HEK293 (cell line): Measurements from ENCODE around the gene TM9SF1.

Experiments used
- OVOL3 ChIP-seq: fragments of 450-650 bp; formaldehyde crosslinking; IDR thresholded peaks from 2 replicates; pipeline ENCODE4 v1.5.1; 2016; ENCODE audit warnings: missing biosample characterization, missing genetic modification characterization
- PRDM6 ChIP-seq: fragments of 450-650 bp; formaldehyde crosslinking; IDR thresholded peaks from 2 replicates; pipeline ENCODE4 v1.5.1; 2017; ENCODE audit warnings: missing biosample characterization, missing genetic modification characterization
- SP2 ChIP-seq: fragments of 450-650 bp; formaldehyde crosslinking; IDR thresholded peaks from 2 replicates; pipeline ENCODE4 v1.5.1; 2016; ENCODE audit warnings: missing biosample characterization, missing genetic modification characterization
- SP7 ChIP-seq: fragments of 450-650 bp; formaldehyde crosslinking; IDR thresholded peaks from 2 replicates; pipeline ENCODE4 v1.5.1; 2016; ENCODE audit warnings: missing biosample characterization, missing genetic modification characterization
- ZBTB17 ChIP-seq: fragments of 450-650 bp; formaldehyde crosslinking; IDR thresholded peaks from 2 replicates; pipeline ENCODE4 v1.5.1; 2016; ENCODE audit warnings: missing biosample characterization, missing genetic modification characterization
- ZFP41 ChIP-seq: fragments of 450-650 bp; formaldehyde crosslinking; IDR thresholded peaks from 2 replicates; pipeline ENCODE4 v1.5.1; 2016; ENCODE audit warnings: missing biosample characterization, missing genetic modification characterization, borderline replicate concordance
- ZNF112 ChIP-seq: fragments of 450-650 bp; formaldehyde crosslinking; IDR thresholded peaks from 2 replicates; pipeline ENCODE4 v1.5.0; 2017; ENCODE audit warnings: missing biosample characterization, missing genetic modification characterization
- ZNF16 ChIP-seq: fragments of 450-650 bp; formaldehyde crosslinking; IDR thresholded peaks from 2 replicates; pipeline ENCODE4 v1.5.1; 2016; ENCODE audit warnings: low read depth, missing biosample characterization, missing genetic modification characterization
- ZNF221 ChIP-seq: fragments of 450-650 bp; formaldehyde crosslinking; IDR thresholded peaks from 2 replicates; pipeline ENCODE4 v1.5.1; 2017; ENCODE audit warnings: missing biosample characterization, missing genetic modification characterization, borderline replicate concordance
- ZNF24 ChIP-seq: fragments of 450-650 bp; formaldehyde crosslinking; IDR thresholded peaks from 2 replicates; pipeline ENCODE4 v1.5.1; 2016; ENCODE audit warnings: missing biosample characterization, missing genetic modification characterization
- ZNF248 ChIP-seq: fragments of 450-650 bp; formaldehyde crosslinking; IDR thresholded peaks from 2 replicates; pipeline ENCODE4 v1.5.1; 2017; ENCODE audit warnings: missing biosample characterization, missing genetic modification characterization
- ZNF518A ChIP-seq: fragments of 450-650 bp; formaldehyde crosslinking; conservative IDR thresholded peaks from 2 replicates; pipeline ENCODE4 v1.5.1; 2016; ENCODE audit warnings: low read depth, missing biosample characterization, missing genetic modification characterization
- ZNF521 ChIP-seq: fragments of 450-650 bp; formaldehyde crosslinking; IDR thresholded peaks from 2 replicates; pipeline ENCODE4 v1.5.1; 2017; ENCODE audit warnings: missing biosample characterization, mild to moderate bottlenecking, missing genetic modification characterization
- ZNF548 ChIP-seq: fragments of 450-650 bp; formaldehyde crosslinking; IDR thresholded peaks from 2 replicates; pipeline ENCODE4 v1.5.1; 2016; ENCODE audit warnings: missing biosample characterization, missing genetic modification characterization
- ZNF600 ChIP-seq: fragments of 450-650 bp; formaldehyde crosslinking; IDR thresholded peaks from 2 replicates; pipeline ENCODE4 v1.5.1; 2016; ENCODE audit warnings: missing biosample characterization, missing genetic modification characterization
- ZNF654 ChIP-seq: fragments of 450-650 bp; formaldehyde crosslinking; IDR thresholded peaks from 2 replicates; pipeline ENCODE4 v1.5.1; 2016; ENCODE audit warnings: low read depth, missing biosample characterization, missing genetic modification characterization
- ZSCAN30 ChIP-seq: fragments of 450-650 bp; IDR thresholded peaks from 2 replicates; pipeline ENCODE4 v1.5.1; 2018; ENCODE audit warnings: missing biosample characterization, mild to moderate bottlenecking, missing genetic modification characterization, moderate library complexity
- TF ChIP-seq, protein P1 (sequence below): fragments of 450-650 bp; formaldehyde crosslinking; IDR thresholded peaks from 2 replicates; pipeline ENCODE4 v1.5.1; 2016; ENCODE audit warnings: missing biosample characterization, missing genetic modification characterization
- TF ChIP-seq, protein P2 (sequence below): fragments of 450-650 bp; formaldehyde crosslinking; optimal IDR thresholded peaks from 2 replicates; pipeline ENCODE3; 2016; ENCODE audit warnings: missing biosample characterization, mild to moderate bottlenecking, missing genetic modification characterization
- TF ChIP-seq, protein P3 (sequence below): fragments of 450-650 bp; formaldehyde crosslinking; IDR thresholded peaks from 2 replicates; pipeline ENCODE4 v1.5.1; 2017; ENCODE audit warnings: missing biosample characterization, missing genetic modification characterization
- TF ChIP-seq, protein P4 (sequence below): fragments of 450-650 bp; formaldehyde crosslinking; IDR thresholded peaks from 2 replicates; pipeline ENCODE4 v1.5.1; 2017; ENCODE audit warnings: missing biosample characterization, missing genetic modification characterization
- TF ChIP-seq, protein P5 (sequence below): fragments of 450-650 bp; formaldehyde crosslinking; IDR thresholded peaks from 2 replicates; pipeline ENCODE4 v1.5.1; 2016; ENCODE audit warnings: missing biosample characterization, missing genetic modification characterization

The TM9SF1 gene

GRCh38 chr14:24141097-24141880 lies 54.0 kb downstream of the TM9SF1 start, which contains the start of gene EMC9 (continued):
- TF ChIP-seq ZNF600 (peak; percentile 84), ZNF16 (tag by site-specific recombination) (no peak), SP2 (peak; percentile 94), ZSCAN30 (tag by site-specific recombination) (peak; percentile 94), OVOL3 (tag by site-specific recombination) (peak; percentile 53; the same call in 1 of the 2 replicates), ZNF248 (tag by site-specific recombination) (no peak), ZNF221 (tag by site-specific recombination) (no peak), ZFP41 (tag by site-specific recombination) (no peak), SP7 (tag by site-specific recombination) (peak; percentile 81), PRDM6 (no peak), ZNF24 (tag by site-specific recombination) (peak; percentile 81; the same call in 1 of the 2 replicates), ZBTB17 (tag by site-specific recombination) (peak; percentile 99), ZNF548 (tag by site-specific recombination) (no peak), ZNF112 (tag by site-specific recombination) (no peak), ZNF518A (0 out of 2 replicates have a peak, but pooled peaks have one; percentile 12), ZNF654 (no peak), ZNF521 (tag by site-specific recombination) (no peak)
- TF ChIP-seq, protein P1, sequence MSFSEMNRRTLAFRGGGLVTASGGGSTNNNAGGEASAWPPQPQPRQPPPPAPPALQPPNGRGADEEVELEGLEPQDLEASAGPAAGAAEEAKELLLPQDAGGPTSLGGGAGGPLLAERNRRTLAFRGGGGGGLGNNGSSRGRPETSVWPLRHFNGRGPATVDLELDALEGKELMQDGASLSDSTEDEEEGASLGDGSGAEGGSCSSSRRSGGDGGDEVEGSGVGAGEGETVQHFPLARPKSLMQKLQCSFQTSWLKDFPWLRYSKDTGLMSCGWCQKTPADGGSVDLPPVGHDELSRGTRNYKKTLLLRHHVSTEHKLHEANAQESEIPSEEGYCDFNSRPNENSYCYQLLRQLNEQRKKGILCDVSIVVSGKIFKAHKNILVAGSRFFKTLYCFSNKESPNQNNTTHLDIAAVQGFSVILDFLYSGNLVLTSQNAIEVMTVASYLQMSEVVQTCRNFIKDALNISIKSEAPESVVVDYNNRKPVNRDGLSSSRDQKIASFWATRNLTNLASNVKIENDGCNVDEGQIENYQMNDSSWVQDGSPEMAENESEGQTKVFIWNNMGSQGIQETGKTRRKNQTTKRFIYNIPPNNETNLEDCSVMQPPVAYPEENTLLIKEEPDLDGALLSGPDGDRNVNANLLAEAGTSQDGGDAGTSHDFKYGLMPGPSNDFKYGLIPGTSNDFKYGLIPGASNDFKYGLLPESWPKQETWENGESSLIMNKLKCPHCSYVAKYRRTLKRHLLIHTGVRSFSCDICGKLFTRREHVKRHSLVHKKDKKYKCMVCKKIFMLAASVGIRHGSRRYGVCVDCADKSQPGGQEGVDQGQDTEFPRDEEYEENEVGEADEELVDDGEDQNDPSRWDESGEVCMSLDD (tag by site-specific recombination) = peak; percentile 60; the same call in 1 of the 2 replicates
- TF ChIP-seq, protein P2, sequence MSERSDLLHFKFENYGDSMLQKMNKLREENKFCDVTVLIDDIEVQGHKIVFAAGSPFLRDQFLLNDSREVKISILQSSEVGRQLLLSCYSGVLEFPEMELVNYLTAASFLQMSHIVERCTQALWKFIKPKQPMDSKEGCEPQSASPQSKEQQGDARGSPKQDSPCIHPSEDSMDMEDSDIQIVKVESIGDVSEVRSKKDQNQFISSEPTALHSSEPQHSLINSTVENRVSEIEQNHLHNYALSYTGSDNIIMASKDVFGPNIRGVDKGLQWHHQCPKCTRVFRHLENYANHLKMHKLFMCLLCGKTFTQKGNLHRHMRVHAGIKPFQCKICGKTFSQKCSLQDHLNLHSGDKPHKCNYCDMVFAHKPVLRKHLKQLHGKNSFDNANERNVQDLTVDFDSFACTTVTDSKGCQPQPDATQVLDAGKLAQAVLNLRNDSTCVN = peak; percentile 84
- TF ChIP-seq, protein P3, sequence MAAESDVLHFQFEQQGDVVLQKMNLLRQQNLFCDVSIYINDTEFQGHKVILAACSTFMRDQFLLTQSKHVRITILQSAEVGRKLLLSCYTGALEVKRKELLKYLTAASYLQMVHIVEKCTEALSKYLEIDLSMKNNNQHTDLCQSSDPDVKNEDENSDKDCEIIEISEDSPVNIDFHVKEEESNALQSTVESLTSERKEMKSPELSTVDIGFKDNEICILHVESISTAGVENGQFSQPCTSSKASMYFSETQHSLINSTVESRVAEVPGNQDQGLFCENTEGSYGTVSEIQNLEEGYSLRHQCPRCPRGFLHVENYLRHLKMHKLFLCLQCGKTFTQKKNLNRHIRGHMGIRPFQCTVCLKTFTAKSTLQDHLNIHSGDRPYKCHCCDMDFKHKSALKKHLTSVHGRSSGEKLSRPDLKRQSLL = 0 out of 2 replicates have a peak, but pooled peaks have one; percentile 47
- TF ChIP-seq, protein P4, sequence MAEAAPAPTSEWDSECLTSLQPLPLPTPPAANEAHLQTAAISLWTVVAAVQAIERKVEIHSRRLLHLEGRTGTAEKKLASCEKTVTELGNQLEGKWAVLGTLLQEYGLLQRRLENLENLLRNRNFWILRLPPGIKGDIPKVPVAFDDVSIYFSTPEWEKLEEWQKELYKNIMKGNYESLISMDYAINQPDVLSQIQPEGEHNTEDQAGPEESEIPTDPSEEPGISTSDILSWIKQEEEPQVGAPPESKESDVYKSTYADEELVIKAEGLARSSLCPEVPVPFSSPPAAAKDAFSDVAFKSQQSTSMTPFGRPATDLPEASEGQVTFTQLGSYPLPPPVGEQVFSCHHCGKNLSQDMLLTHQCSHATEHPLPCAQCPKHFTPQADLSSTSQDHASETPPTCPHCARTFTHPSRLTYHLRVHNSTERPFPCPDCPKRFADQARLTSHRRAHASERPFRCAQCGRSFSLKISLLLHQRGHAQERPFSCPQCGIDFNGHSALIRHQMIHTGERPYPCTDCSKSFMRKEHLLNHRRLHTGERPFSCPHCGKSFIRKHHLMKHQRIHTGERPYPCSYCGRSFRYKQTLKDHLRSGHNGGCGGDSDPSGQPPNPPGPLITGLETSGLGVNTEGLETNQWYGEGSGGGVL (tag by site-specific recombination) = no peak
- TF ChIP-seq, protein P5, sequence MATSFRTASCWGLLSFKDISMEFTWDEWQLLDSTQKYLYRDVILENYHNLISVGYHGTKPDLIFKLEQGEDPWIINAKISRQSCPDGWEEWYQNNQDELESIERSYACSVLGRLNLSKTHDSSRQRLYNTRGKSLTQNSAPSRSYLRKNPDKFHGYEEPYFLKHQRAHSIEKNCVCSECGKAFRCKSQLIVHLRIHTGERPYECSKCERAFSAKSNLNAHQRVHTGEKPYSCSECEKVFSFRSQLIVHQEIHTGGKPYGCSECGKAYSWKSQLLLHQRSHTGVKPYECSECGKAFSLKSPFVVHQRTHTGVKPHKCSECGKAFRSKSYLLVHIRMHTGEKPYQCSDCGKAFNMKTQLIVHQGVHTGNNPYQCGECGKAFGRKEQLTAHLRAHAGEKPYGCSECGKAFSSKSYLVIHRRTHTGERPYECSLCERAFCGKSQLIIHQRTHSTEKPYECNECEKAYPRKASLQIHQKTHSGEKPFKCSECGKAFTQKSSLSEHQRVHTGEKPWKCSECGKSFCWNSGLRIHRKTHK (tag by site-specific recombination) = no peak
